GM18867 (cell line): ENCODE measurements around the gene ACTRT2.

Experiments
- ATAC-seq: cut with Tn5 transposase; IDR thresholded peaks from one replicate; pipeline ENCODE4 v1.9.1; 2021; ENCODE audit warnings: mild to moderate bottlenecking, moderate library complexity; ENCODE audit not compliant: unreplicated experiment

ACTRT2 gene

GRCh38 chr1:3021233-3021671 lies at the start of gene ACTRT2:
Gene ACTRT2, plus strand, starts transcription at chr1:3021467. Its CDS starts 220 bp downstream, at chr1:3021687.
- ATAC-seq: no peak

GRCh38 chr1:2971609-2972008 lies 49.7 kb upstream of the ACTRT2 start:
- ATAC-seq: no peak

GRCh38 chr1:2972011-2972878 lies 49.0 kb upstream of the ACTRT2 start:
- no peak for ATAC-seq

GRCh38 chr1:2972879-2973575 lies 48.2 kb upstream of the ACTRT2 start:
- ATAC-seq: no peak

GRCh38 chr1:2973601-2974593 lies 47.4 kb upstream of the ACTRT2 start:
- no peak for ATAC-seq

- no peak for ATAC-seq
Observed at GRCh38 chr1:2974701-2975301, 46.5 kb upstream of the ACTRT2 start.

- no peak for ATAC-seq
Observed at GRCh38 chr1:2975466-2976179, 45.6 kb upstream of the ACTRT2 start.

GRCh38 chr1:2976180-2976562 lies 45.1 kb upstream of the ACTRT2 start:
- ATAC-seq: no peak

GRCh38 chr1:2977886-2978611 lies 43.2 kb upstream of the ACTRT2 start:
- no peak for ATAC-seq

GRCh38 chr1:2978691-2979190 lies 42.5 kb upstream of the ACTRT2 start:
- ATAC-seq: no peak

GRCh38 chr1:2979191-2980072 lies 41.8 kb upstream of the ACTRT2 start:
- ATAC-seq: no peak

- no peak for ATAC-seq
Observed at GRCh38 chr1:2980073-2980791, 41.0 kb upstream of the ACTRT2 start.

GRCh38 chr1:2980849-2981248 lies 40.4 kb upstream of the ACTRT2 start:
- ATAC-seq: no peak

GRCh38 chr1:2981388-2981787 lies 39.9 kb upstream of the ACTRT2 start:
- no peak for ATAC-seq

- no peak for ATAC-seq
Observed at GRCh38 chr1:2981981-2982614, 39.2 kb upstream of the ACTRT2 start.

GRCh38 chr1:2982615-2983318 lies 38.5 kb upstream of the ACTRT2 start:
- no peak for ATAC-seq
